Mesodermal cell (in vitro differentiated cells): ENCODE measurements around the gene DYDC2. TPM values are rescaled to one million over a fixed set of nuclear protein-coding genes. Genes with fewer than 3 reads are reported as not detected.

Experiments
- H3K27ac ChIP-seq: 2 replicates; pipeline ENCODE4 v1.7.0; 2013; ENCODE audit warnings: mild to moderate bottlenecking, low read depth, low read length, moderate library complexity; ENCODE audit not compliant: severe bottlenecking
- H3K36me3 ChIP-seq: 2 replicates; pipeline ENCODE4 v1.7.1; 2013; ENCODE audit warnings: mild to moderate bottlenecking, low read length, moderate library complexity; ENCODE audit not compliant: control insufficient read depth, insufficient read depth
- H3K4me1 ChIP-seq: one replicate; pipeline ENCODE4 v1.7.1; 2013; ENCODE audit warnings: mild to moderate bottlenecking, low read length; ENCODE audit not compliant: insufficient read depth, control insufficient read depth, poor library complexity, severe bottlenecking
- H3K4me3 ChIP-seq: 2 replicates; pipeline ENCODE4 v1.7.0; 2013; ENCODE audit warnings: low read length, control low read depth, mild to moderate bottlenecking; ENCODE audit not compliant: insufficient read depth, poor library complexity, severe bottlenecking; ENCODE audit errors: extremely low read depth
- H3K9me3 ChIP-seq: 2 replicates; pipeline ENCODE4 v1.7.1; 2013; ENCODE audit warnings: mild to moderate bottlenecking, low read length, moderate library complexity; ENCODE audit not compliant: control insufficient read depth
- WGBS, 2 experiments: methylation state at CpG; one replicate each; pipeline ENCODE4 v1.1.5; 2013; ENCODE audit warnings: missing lambda C conversion rate in 2 of 2; ENCODE audit not compliant: insufficient coverage in 2 of 2; 5-methylcytosine and 5-hydroxymethylcytosine counted together
- polyA plus RNA-seq, 2 experiments: library from polyadenylated mRNA; stranded (reverse); fragments of 50-300 nt; gene quantifications; one replicate each; pipeline ENCODE4 v1.2.3, GENCODE V29; 2013

DYDC2 gene
- polyA plus RNA-seq (2013, experiment 1 of 2): 1.5 TPM
- polyA plus RNA-seq (2013, experiment 2 of 2): 1.9 TPM

GRCh38 chr10:80356563-80356988 lies at the start of gene DYDC2, which contains the start of gene DYDC1:
DYDC2 (plus strand) TSS chr10:80356781; CDS start chr10:80362444, 5,663 bp downstream.
DYDC1 (minus strand) TSS chr10:80356755; CDS start chr10:80352601, 4,154 bp downstream.
- H3K9me3 ChIP-seq: no peaks in the 10 kb centered on the region
- H3K4me3 ChIP-seq: peak within 1 kb of the TSS; percentile 49
- WGBS, 2 experiments: 3 to 6% methylated on average over 9 to 21 of the region's 43 CpGs
- no peak within 1 kb of the TSS for H3K27ac ChIP-seq
- H3K4me1 ChIP-seq: no peaks in the 10 kb centered on the region
- H3K36me3 ChIP-seq: no peaks in the 10 kb centered on the region

GRCh38 chr10:80313523-80313922 lies 43.1 kb upstream of the DYDC2 start:
- Histone ChIP-seq H3K36me3 (no peaks in the 10 kb centered on the region), H3K4me1 (no peaks in the 10 kb centered on the region), H3K9me3 (no peaks in the 10 kb centered on the region), H3K27ac (no peak overlapping the region), H3K4me3 (no peak overlapping the region)
- WGBS, 2 experiments: 84 to 92% methylated on average over 2 to 3 of the region's 5 CpGs

- 90 to 100% methylated on average over 16 to 20 of the region's 21 CpGs for WGBS, 2 experiments
- no peaks in the 10 kb centered on the region for H3K9me3 ChIP-seq
- H3K27ac ChIP-seq: no peak overlapping the region
- H3K36me3 ChIP-seq: no peaks in the 10 kb centered on the region
- H3K4me3 ChIP-seq: no peak overlapping the region
- no peaks in the 10 kb centered on the region for H3K4me1 ChIP-seq
Measured at GRCh38 chr10:80315391-80315790, 41.2 kb upstream of the DYDC2 start.

- H3K36me3 ChIP-seq: no peaks in the 10 kb centered on the region
- no peak overlapping the region for H3K4me3 ChIP-seq
- H3K9me3 ChIP-seq: no peaks in the 10 kb centered on the region
- H3K4me1 ChIP-seq: peaks cover 9% of the 10 kb centered on the region
- no peak overlapping the region for H3K27ac ChIP-seq
Measured at GRCh38 chr10:80318742-80319141, 37.8 kb upstream of the DYDC2 start.

- no peaks in the 10 kb centered on the region for H3K36me3 ChIP-seq
- H3K4me1 ChIP-seq: peaks cover 11% of the 10 kb centered on the region
- H3K9me3 ChIP-seq: no peaks in the 10 kb centered on the region
- no peak overlapping the region for H3K4me3 ChIP-seq
- WGBS, 2 experiments: 89% methylated on average over 1 of the region's 2 CpGs; no CpG with 5 or more reads in 1 of the 2 experiments
- H3K27ac ChIP-seq: no peak overlapping the region
Measured at GRCh38 chr10:80319318-80319717, 37.3 kb upstream of the DYDC2 start.

GRCh38 chr10:80319725-80320290 lies 36.8 kb upstream of the DYDC2 start:
- Histone ChIP-seq H3K4me1 (peaks cover 11% of the 10 kb centered on the region), H3K9me3 (no peaks in the 10 kb centered on the region), H3K27ac (no peak overlapping the region), H3K4me3 (no peak overlapping the region), H3K36me3 (no peaks in the 10 kb centered on the region)
- WGBS, 2 experiments: 80 to 100% methylated on average over 1 of the region's 2 CpGs

- Histone ChIP-seq H3K4me1 (peaks cover 11% of the 10 kb centered on the region), H3K27ac (no peak overlapping the region), H3K36me3 (no peaks in the 10 kb centered on the region), H3K4me3 (no peak overlapping the region), H3K9me3 (no peaks in the 10 kb centered on the region)
Measured at GRCh38 chr10:80320377-80320776, 36.2 kb upstream of the DYDC2 start.

GRCh38 chr10:80321183-80321582 lies 35.4 kb upstream of the DYDC2 start:
- Histone ChIP-seq H3K4me3 (no peak overlapping the region), H3K36me3 (no peaks in the 10 kb centered on the region), H3K9me3 (no peaks in the 10 kb centered on the region), H3K4me1 (peaks cover 11% of the 10 kb centered on the region), H3K27ac (no peak overlapping the region)
- WGBS, 2 experiments: no CpG with 5 or more reads among the region's 5 CpGs

- WGBS, 2 experiments: 80% methylated on average over 1 of the region's 2 CpGs; no CpG with 5 or more reads in 1 of the 2 experiments
- Histone ChIP-seq H3K27ac (no peak overlapping the region), H3K9me3 (no peaks in the 10 kb centered on the region), H3K36me3 (no peaks in the 10 kb centered on the region), H3K4me3 (no peak overlapping the region), H3K4me1 (peaks cover 11% of the 10 kb centered on the region)
Measured at GRCh38 chr10:80322158-80322557, 34.4 kb upstream of the DYDC2 start.

GRCh38 chr10:80322711-80323110 lies 33.9 kb upstream of the DYDC2 start:
- no peaks in the 10 kb centered on the region for H3K9me3 ChIP-seq
- H3K36me3 ChIP-seq: no peaks in the 10 kb centered on the region
- WGBS, 2 experiments: no CpG with 5 or more reads among the region's 1 CpG
- H3K4me1 ChIP-seq: peaks cover 11% of the 10 kb centered on the region
- H3K27ac ChIP-seq: no peak overlapping the region
- no peak overlapping the region for H3K4me3 ChIP-seq

GRCh38 chr10:80323311-80323710 lies 33.3 kb upstream of the DYDC2 start:
- H3K27ac ChIP-seq: no peak overlapping the region
- no peaks in the 10 kb centered on the region for H3K9me3 ChIP-seq
- peaks cover 11% of the 10 kb centered on the region for H3K4me1 ChIP-seq
- H3K36me3 ChIP-seq: no peaks in the 10 kb centered on the region
- no peak overlapping the region for H3K4me3 ChIP-seq
- 56 to 60% methylated on average over 1 to 3 of the region's 3 CpGs for WGBS, 2 experiments
